Measurements from ENCODE around the gene ADNP.

DNA sequence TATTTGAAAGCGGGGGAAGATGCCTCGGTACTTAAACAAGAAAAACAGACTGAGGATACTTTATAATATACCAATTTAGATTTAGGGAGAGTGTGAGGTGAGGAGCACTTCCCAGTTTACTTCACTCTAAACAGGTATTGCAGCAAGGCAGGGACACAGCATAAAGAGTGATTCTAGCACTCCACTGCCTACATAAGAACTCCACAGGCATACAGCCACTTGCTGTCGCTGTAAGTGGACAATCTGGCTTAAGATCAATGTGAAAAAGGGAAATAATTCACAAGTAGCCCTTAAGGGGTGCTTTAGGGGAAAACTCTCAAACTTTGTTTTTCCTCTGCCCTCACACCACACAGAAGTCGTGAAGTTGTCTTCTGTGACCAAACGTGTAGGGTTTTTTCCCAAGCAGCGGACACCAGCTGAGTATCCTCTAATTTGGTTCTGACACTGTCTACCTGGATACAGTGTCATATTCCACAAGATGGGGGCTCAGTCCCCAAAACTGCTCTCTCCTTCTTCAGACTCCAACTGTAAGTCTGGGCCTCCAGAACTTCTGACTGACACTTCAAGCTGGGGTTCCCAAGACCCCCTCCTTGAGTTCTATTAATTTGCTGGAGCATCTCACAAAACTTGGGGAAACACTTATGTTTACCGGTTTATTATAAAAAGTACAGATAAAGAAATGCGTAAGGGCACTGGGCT is 9.3 kb downstream of the ADNP start:
- TF ChIP-seq POLR2AphosphoS5 (IDR thresholded peaks at IDR 0.05) (no peak), EP300 (IDR thresholded peaks at IDR 0.05) (no peak), POLR2A (IDR thresholded peaks at IDR 0.05) (no peak)
- TF ChIP-seq, protein P1, sequence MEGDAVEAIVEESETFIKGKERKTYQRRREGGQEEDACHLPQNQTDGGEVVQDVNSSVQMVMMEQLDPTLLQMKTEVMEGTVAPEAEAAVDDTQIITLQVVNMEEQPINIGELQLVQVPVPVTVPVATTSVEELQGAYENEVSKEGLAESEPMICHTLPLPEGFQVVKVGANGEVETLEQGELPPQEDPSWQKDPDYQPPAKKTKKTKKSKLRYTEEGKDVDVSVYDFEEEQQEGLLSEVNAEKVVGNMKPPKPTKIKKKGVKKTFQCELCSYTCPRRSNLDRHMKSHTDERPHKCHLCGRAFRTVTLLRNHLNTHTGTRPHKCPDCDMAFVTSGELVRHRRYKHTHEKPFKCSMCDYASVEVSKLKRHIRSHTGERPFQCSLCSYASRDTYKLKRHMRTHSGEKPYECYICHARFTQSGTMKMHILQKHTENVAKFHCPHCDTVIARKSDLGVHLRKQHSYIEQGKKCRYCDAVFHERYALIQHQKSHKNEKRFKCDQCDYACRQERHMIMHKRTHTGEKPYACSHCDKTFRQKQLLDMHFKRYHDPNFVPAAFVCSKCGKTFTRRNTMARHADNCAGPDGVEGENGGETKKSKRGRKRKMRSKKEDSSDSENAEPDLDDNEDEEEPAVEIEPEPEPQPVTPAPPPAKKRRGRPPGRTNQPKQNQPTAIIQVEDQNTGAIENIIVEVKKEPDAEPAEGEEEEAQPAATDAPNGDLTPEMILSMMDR (IDR thresholded peaks at IDR 0.05), result no peak

Measured in gastroesophageal sphincter (tissue), 3 donors.